Erythroblast (primary cell): ENCODE measurements around the gene TTC13.

Experiments used
- DNase-seq, 2 experiments: peaks; one replicate each; lab custom pipeline; 2025; lab: John Stamatoyannopoulos, UW
- GATA1 ChIP-seq: IDR thresholded peaks from 2 replicates; pipeline ENCODE4 v1.6.1; 2011; ENCODE audit warnings: low read depth, mild to moderate bottlenecking, control low read depth, low read length, moderate library complexity
- POLR2A ChIP-seq: IDR thresholded peaks from 2 replicates; pipeline ENCODE4 v1.6.1; 2011; ENCODE audit warnings: mild to moderate bottlenecking, low read length

Gene TTC13

DNA sequence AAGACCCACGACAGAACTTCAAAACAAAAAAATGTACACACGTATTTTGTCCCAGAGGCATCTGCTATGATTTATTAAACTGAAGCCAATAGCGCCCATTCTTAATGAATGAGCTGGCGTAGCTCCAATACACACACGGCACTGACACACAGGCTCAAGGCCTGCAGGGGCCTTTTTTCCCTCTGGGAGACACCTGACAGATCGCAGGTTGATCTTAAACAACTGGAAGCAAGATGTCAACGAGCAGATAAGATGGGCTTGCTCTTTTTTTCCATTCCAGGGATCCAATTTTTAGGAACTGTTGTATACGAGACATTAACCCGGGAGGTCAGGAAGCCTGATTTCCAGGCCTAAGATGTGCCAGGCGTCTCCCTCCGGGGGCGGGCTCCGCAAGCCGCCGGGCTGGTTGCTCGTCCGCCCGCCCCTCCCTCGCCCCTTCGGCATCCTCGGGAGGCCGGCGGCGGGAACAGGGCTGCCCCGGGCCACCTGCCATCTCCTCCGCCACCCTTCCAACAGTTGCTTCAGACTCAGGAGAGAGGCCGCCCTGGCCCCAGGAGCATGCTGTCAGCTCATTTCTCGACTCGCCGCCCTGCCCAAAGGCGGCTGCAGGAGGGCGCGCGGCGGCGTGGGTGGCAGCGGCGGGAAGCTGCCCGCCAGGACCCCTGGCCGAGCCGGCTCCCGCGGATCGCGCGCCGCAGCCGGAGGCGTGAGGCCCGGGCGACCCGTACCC lies 735 bp downstream of the TTC13 start:
- no peak for TF ChIP-seq GATA1
- peak; percentile 72 to 75 for DNase-seq

GRCh38 chr1:230976825-230977747 lies 1.6 kb downstream of the TTC13 start:
- TF ChIP-seq POLR2A (no peak), GATA1 (no peak)
- peak; percentile 43 to 55 for DNase-seq

DNA sequence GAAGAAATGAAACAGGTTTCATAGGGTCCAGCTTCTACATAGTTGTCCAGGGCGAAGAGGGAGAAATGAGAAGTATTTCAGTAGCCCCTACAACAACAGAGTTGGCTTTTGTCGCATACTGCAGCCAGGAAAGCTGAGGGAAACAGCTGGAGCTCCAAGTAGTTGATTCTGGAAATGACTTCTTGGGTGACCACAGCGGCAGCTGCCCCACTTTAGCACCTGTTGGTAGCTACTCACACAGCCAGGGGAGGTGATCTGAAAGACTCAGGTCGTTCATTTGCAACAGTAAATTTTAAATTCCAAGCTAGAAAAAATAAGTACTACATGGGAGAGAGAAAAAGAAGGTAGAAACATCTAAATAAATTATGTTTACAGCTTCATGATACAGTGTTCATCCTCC lies 2.3 kb downstream of the TTC13 start:
- DNase-seq, result no peak
- no peak for TF ChIP-seq POLR2A
- TF ChIP-seq GATA1, result no peak

DNA sequence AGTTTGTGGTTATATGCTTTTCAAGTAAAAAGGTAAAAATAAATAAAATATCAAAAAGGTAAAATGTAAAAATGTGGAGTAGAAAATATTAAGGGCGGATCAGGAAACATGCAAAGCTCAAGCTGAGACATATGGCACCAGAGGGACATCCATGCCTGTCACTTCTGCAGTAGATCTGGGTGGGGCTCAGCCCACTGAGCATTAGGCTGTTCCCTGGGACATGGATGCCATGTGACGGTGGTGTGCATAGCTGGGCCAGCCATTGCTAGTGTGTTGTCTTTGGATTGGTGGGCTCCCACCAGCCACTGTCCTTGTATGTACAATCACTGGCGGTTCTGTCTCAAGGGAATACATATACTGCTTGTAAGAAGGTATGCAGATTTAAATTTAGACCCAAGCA lies 3.0 kb downstream of the TTC13 start:
- DNase-seq, result peak; percentile 17 to 46
- TF ChIP-seq GATA1 (no peak), POLR2A (peak; percentile 3)

GRCh38 chr1:230972855-230973271 lies 5.8 kb downstream of the TTC13 start:
- DNase-seq, result peak in 1 of 2 experiments; percentile 18
- TF ChIP-seq GATA1 (no peak), POLR2A (no peak)

DNA sequence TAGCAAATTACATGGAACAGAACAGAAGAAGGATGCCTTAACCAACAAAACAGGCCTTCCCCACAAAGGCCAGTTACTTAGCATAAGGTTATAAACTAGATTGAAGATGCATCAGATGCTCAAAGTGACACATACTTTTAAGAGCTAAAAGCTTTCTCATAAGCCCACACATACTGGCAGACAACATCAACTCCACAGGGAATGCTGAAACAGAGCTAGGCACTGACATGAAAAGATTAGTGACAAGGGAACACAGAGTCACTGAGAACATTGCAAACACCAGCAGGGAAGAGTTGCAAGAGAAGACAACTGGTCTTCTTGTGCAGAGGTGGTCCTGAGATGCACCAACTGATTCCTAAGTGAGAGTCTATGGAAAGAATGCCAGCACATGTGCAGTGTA lies 6.9 kb downstream of the TTC13 start:
- no peak for DNase-seq
- TF ChIP-seq GATA1 (no peak), POLR2A (no peak)

- DNase-seq, result no peak
- TF ChIP-seq POLR2A (no peak), GATA1 (no peak)
Measured at GRCh38 chr1:230970432-230970831, 8.2 kb downstream of the TTC13 start.

DNA sequence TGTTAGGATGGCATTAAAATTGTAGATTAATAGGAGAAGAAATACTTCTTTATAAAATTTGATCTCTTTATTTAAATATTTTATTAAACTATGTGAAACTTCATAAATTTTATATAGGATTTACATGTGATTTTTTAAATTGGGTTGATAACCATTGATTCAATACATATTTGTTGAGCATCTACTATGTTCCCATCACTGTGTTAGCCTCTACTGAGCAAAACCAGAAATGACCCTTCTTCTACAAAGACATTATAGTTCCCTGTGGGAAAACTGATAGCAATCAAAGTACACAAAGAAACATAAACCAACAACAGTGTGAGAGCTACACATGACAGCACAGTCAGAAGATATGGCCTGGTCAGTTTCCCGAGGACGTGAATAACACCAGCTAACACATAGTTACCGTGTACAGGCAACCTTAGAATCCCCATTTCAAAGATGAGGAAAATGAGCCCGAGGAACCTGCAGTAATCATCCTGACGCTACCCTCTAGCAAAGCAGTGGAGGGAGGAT lies 12.2 kb downstream of the TTC13 start:
- no peak for DNase-seq
- TF ChIP-seq GATA1 (no peak), POLR2A (no peak)

DNA sequence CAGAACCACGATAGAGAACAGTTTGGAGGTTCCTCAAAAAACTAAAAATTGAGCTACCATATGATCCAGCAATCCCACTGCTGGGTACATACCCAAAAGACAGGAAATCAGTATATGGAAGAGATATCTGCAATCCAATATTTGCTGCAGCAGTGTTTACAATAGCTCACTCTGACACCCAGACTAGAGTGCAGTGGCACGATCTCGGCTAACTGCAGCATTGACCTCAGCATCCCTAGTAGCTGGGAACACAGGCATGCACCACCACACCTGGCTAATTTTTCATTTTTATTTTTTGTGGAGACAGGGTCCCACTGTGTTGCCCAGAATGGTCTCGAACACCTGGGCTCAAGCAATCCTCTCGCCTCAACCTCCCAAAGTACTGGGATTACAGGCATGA lies 13.1 kb downstream of the TTC13 start:
- TF ChIP-seq POLR2A, result no peak
- TF ChIP-seq GATA1, result no peak
- DNase-seq, result no peak

- TF ChIP-seq POLR2A (no peak), GATA1 (no peak)
Measured at GRCh38 chr1:230964896-230965295, 13.8 kb downstream of the TTC13 start.

GRCh38 chr1:230958370-230958769 lies 20.3 kb downstream of the TTC13 start:
- DNase-seq, result no peak
- TF ChIP-seq POLR2A, result no peak
- TF ChIP-seq GATA1, result no peak

More at GRCh38 chr1:230964896-230965295, 13.8 kb downstream of the TTC13 start:
- DNase-seq, result no peak

- no peak for TF ChIP-seq GATA1
- TF ChIP-seq POLR2A, result no peak
- DNase-seq, result no peak
Measured at GRCh38 chr1:230957580-230957989, 21.1 kb downstream of the TTC13 start.

DNA sequence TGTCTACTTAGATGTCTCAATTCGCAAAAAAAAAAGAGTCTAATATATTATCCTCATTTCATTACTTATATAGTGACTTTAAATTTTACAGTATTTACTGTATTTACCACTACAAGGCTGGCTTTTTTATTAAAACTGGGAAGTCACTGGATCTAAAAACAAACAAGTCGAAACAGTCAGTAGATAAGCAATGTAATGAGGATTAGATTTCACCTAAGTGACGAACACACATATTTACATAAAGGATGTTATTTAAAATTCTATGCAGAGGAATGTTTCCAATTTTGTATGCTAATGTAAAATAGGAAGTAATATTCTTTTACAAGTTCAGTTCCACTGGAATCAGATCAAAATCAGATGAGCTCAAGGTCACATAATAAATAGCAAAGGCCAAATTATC lies 28.3 kb downstream of the TTC13 start:
- no peak for DNase-seq
- no peak for TF ChIP-seq GATA1
- no peak for TF ChIP-seq POLR2A

DNA sequence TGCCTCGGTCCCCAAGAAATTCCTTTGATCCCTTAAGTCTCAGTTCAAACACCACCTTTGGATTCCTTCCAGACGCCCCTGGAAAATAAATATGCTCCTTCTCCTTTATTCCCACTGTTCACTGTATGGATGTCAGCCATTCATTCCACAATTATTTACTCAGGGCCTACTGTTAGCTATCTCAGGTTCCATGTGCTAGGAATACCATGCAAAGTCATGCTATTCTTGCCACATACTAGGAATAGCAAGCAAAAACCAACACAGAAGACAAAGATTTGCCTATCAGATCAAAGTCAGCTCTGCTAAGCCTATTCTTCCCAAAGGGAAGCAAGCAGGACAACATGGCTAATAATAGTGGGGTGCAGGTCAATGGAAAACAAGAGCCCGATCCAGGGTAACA lies 29.8 kb downstream of the TTC13 start:
- no peak for DNase-seq
- TF ChIP-seq GATA1 (no peak), POLR2A (no peak)
